GM06990 (cell line): Measurements from ENCODE around the gene NAGLU.

Source experiments
- DNase-seq: peaks from one replicate; pipeline ENCODE4 v3.0.0-alpha.2; 2011; ENCODE audit not compliant: insufficient read length; ENCODE audit errors: extremely low read depth
- H3K27me3 ChIP-seq: replicated peaks from 2 replicates; pipeline ENCODE4 v1.6.0; 2011; ENCODE audit warnings: low read length; ENCODE audit not compliant: control insufficient read depth, insufficient read depth
- H3K36me3 ChIP-seq: 2 replicates; pipeline ENCODE4 v1.5.1; 2011; ENCODE audit warnings: low read length; ENCODE audit not compliant: control insufficient read depth, insufficient read depth
- H3K4me3 ChIP-seq: replicated peaks from 2 replicates; pipeline ENCODE4 v1.5.1; 2011; ENCODE audit warnings: low read depth, mild to moderate bottlenecking, control low read depth, low read length
- CTCF ChIP-seq: IDR thresholded peaks from 2 replicates; pipeline ENCODE4 v1.5.1; 2011; ENCODE audit warnings: low read length, control low read depth, mild to moderate bottlenecking, inconsistent platforms; ENCODE audit not compliant: insufficient read depth, poor library complexity, severe bottlenecking

Gene NAGLU

GRCh38 chr17:42560246-42560645 is 24.2 kb downstream of the NAGLU start:
- TF ChIP-seq CTCF: no peak
- peaks cover 16% of the 10 kb centered on the region for H3K36me3 ChIP-seq
- no peak overlapping the region for H3K4me3 ChIP-seq
- no peaks in the 10 kb centered on the region for H3K27me3 ChIP-seq
- DNase-seq: no peak

- TF ChIP-seq CTCF: no peak
- Histone ChIP-seq H3K27me3 (no peaks in the 10 kb centered on the region), H3K4me3 (peak within 1 kb of the TSS; percentile 97), H3K36me3 (peaks cover 29% of the 10 kb centered on the region)
- peak; percentile 86 for DNase-seq
Observed at GRCh38 chr17:42561897-42562387, 25.9 kb downstream of the NAGLU start, which contains the start of gene COASY. TSS of gene COASY (plus strand) at chr17:42562148. CDS start at chr17:42562623, 475 bp downstream.

GRCh38 chr17:42562388-42563142 is 26.5 kb downstream of the NAGLU start:
- TF ChIP-seq CTCF: no peak
- Histone ChIP-seq H3K27me3 (no peaks in the 10 kb centered on the region), H3K36me3 (peaks cover 29% of the 10 kb centered on the region), H3K4me3 (peak overlapping the region; percentile 97)
- DNase-seq: no peak

GRCh38 chr17:42563143-42563509 is 27.1 kb downstream of the NAGLU start:
- Histone ChIP-seq H3K4me3 (peak overlapping the region; percentile 97), H3K36me3 (peaks cover 29% of the 10 kb centered on the region), H3K27me3 (no peaks in the 10 kb centered on the region)
- TF ChIP-seq CTCF: peak; percentile 2
- DNase-seq: no peak

- H3K27me3 ChIP-seq: no peaks in the 10 kb centered on the region
- TF ChIP-seq CTCF: no peak
- H3K36me3 ChIP-seq: peaks cover 32% of the 10 kb centered on the region
- DNase-seq: no peak
- H3K4me3 ChIP-seq: peak overlapping the region; percentile 97
Observed at GRCh38 chr17:42563543-42563942, 27.5 kb downstream of the NAGLU start.

- no peak for DNase-seq
- Histone ChIP-seq H3K36me3 (peaks cover 35% of the 10 kb centered on the region), H3K4me3 (peak overlapping the region; percentile 97), H3K27me3 (no peaks in the 10 kb centered on the region)
- no peak for TF ChIP-seq CTCF
Observed at GRCh38 chr17:42563950-42564349, 27.9 kb downstream of the NAGLU start.
